Motor neuron (in vitro differentiated cells): ENCODE results near the gene ARHGEF18. TPM values are rescaled to one million over a fixed set of nuclear protein-coding genes. Genes with fewer than 3 reads are reported as not detected.

Experiments used
- ATAC-seq, 8 experiments: fragments of 200-7000 bp; cut with Tn5 transposase; replicated peaks in 6 of 8; 2 replicates each; pipeline ENCODE4 v1.8.0; 2021; ENCODE audit warnings: mild to moderate bottlenecking in 8 of 8, moderate library complexity in 8 of 8
- H3K27ac ChIP-seq, 2 donors: fragments of 250-450 bp; sonication (Bioruptor Pico); 2 replicates each; pipeline ENCODE4 v1.9.0; 2021; ENCODE audit warnings: antibody characterized with exemption in 2 of 2, mild to moderate bottlenecking in 2 of 2, moderate library complexity in 1 of 2
- H3K4me1 ChIP-seq, 2 donors: fragments of 250-450 bp; sonication (Bioruptor Pico); replicated peaks in 1 of 2; 2 replicates each; pipeline ENCODE4 v1.6.1; 2021; ENCODE audit warnings: antibody characterized with exemption in 2 of 2, mild to moderate bottlenecking in 2 of 2, moderate library complexity in 1 of 2
- H3K4me3 ChIP-seq, 5 donors: fragments of 250-450 bp; sonication (Bioruptor Pico); 2 replicates each; pipeline ENCODE4 v1.9.0; 2021; ENCODE audit warnings: antibody characterized with exemption in 5 of 5, mild to moderate bottlenecking in 5 of 5, moderate library complexity in 4 of 5
- WGBS, 10 experiments: fragments of 450-650 bp; shearing (Covaris generic); methylation state at CpG; one replicate each; pipeline ENCODE4 v1.0.0; 2022; 5-methylcytosine and 5-hydroxymethylcytosine counted together
- in situ Hi-C, 9 experiments: fragments of 400-800 bp; cut with MboI; loops; one replicate each; pipeline ENCODE4 v1.15.0; 2021; ENCODE audit warnings: low sequenced_read_pairs in 9 of 9, low pct_unique_long_range_greater_than_20kb in 2 of 9; ENCODE audit not compliant: unreplicated experiment in 9 of 9
- total RNA-seq, 8 experiments: library from RNA; unstranded; fragments of 300-600 nt; gene quantifications; 2 replicates each; pipeline versions ENCODE4 v1.2.3 to v1.2.4, GENCODE V29; 2022

The ARHGEF18 gene
- total RNA-seq, 8 experiments from 2014 or later, result 12.8 to 33.8 (median 17.4) TPM

- peak overlapping the region; percentile 60 to 97 (median 91) for H3K4me3 ChIP-seq
- peaks cover 10 to 13% of the 10 kb centered on the region in 2 donors for H3K4me1 ChIP-seq
- ATAC-seq, result peak; percentile 32 to 64 (median 55)
- 0 to 32% (median 3%) methylated on average over 1 to 13 of the region's 28 CpGs; no CpG with 5 or more reads in 2 of the 10 experiments for WGBS, 10 experiments
- in situ Hi-C loops, result no loop called here
- H3K27ac ChIP-seq, result peak overlapping the region; percentile 59 to 70
Observed at GRCh38 chr19:7395360-7396066, 46.8 kb downstream of the ARHGEF18 start.

- no peak for ATAC-seq
- WGBS, 10 experiments, result 72 to 100% (median 94%) methylated on average over 1 to 8 of the region's 9 CpGs; no CpG with 5 or more reads in 1 of the 10 experiments
- H3K4me3 ChIP-seq, result no peak overlapping the region
- in situ Hi-C loops, result no loop called here
- peaks cover 10 to 13% of the 10 kb centered on the region in 2 donors for H3K4me1 ChIP-seq
- no peak overlapping the region for H3K27ac ChIP-seq
Observed at GRCh38 chr19:7397687-7398086, 49.0 kb downstream of the ARHGEF18 start.

Other genes starting within 250 kb of the ARHGEF18 start
- 10 to 100 TPM in 6 of 8 experiments, 1 to 10 TPM in 2; 6.9 to 19.6 (median 14.1) TPM for gene INSR, start 54.5 kb upstream of the ARHGEF18 start, total RNA-seq
- gene PEX11G, start 140.1 kb downstream of the ARHGEF18 start, total RNA-seq, result 1 to 10 TPM; 2.1 to 6.4 (median 3.2) TPM
- 10 to 100 TPM in 7 of 8 experiments, 1 to 10 TPM in 1; 8.4 to 44.2 (median 26.5) TPM for gene ZNF358, start 167.2 kb downstream of the ARHGEF18 start, total RNA-seq
- gene MCOLN1, start 173.7 kb downstream of the ARHGEF18 start, total RNA-seq, result 10 to 100 TPM in 3 of 8 experiments, 1 to 10 TPM in 5; 4.9 to 31.1 (median 8.4) TPM
- gene PNPLA6, start 186.8 kb downstream of the ARHGEF18 start, total RNA-seq, result 10 to 100 TPM; 38.4 to 75.7 (median 49.0) TPM
- 1 to 10 TPM in 7 of 8 experiments, under 1 TPM in 1; 0.46 to 7.9 (median 4.3) TPM for gene CAMSAP3, start 246.9 kb downstream of the ARHGEF18 start, total RNA-seq